GM23338 (cell line): Measurements from ENCODE around the gene LIPM. TPM values are rescaled to one million over a fixed set of nuclear protein-coding genes. Genes with fewer than 3 reads are reported as not detected.

ENCODE experiments used
- ATAC-seq: fragments of 200-7000 bp; cut with Tn5 transposase; 3 replicates; pipeline ENCODE4 v1.9.1; 2020
- DNase-seq: peaks from one replicate; pipeline ENCODE4 v3.0.0-alpha.2; 2015; ENCODE audit warnings: low spot score
- H2AFZ ChIP-seq: fragments of 200-600 bp; sonication (generic); 2 replicates; pipeline ENCODE4 v1.8.0; 2016; ENCODE audit warnings: antibody characterized with exemption, mild to moderate bottlenecking, moderate library complexity
- H3F3A ChIP-seq: fragments of 200-600 bp; sonication (generic); replicated peaks from 2 replicates; pipeline ENCODE4 v1.8.0; 2017; ENCODE audit warnings: antibody characterized with exemption, mixed run types, low read depth
- H3K27ac ChIP-seq: fragments of 200-600 bp; sonication (generic); 2 replicates; pipeline ENCODE4 v1.6.1; 2016; ENCODE audit warnings: low read depth
- H3K27me3 ChIP-seq: fragments of 200-600 bp; sonication (generic); 2 replicates; pipeline ENCODE4 v1.8.0; 2016; ENCODE audit warnings: mild to moderate bottlenecking, mixed run types, moderate library complexity; ENCODE audit not compliant: insufficient read depth
- H3K36me3 ChIP-seq: fragments of 200-600 bp; sonication (generic); 2 replicates; pipeline ENCODE4 v1.8.0; 2016; ENCODE audit warnings: mild to moderate bottlenecking; ENCODE audit not compliant: insufficient read depth
- H3K4me1 ChIP-seq: fragments of 200-600 bp; sonication (generic); 2 replicates; pipeline ENCODE4 v1.8.0; 2016; ENCODE audit warnings: mild to moderate bottlenecking, moderate library complexity; ENCODE audit not compliant: insufficient read depth
- H3K4me2 ChIP-seq: fragments of 200-600 bp; sonication (generic); 2 replicates; pipeline ENCODE4 v1.7.1; 2017; ENCODE audit warnings: mixed run types
- H3K4me3 ChIP-seq: fragments of 200-600 bp; sonication (generic); 2 replicates; pipeline ENCODE4 v1.6.1; 2016; ENCODE audit warnings: mixed run types
- H3K79me2 ChIP-seq: fragments of 200-600 bp; sonication (generic); replicated peaks from 2 replicates; pipeline ENCODE4 v1.8.0; 2017; ENCODE audit warnings: mild to moderate bottlenecking; ENCODE audit not compliant: insufficient read depth
- H3K9me2 ChIP-seq: fragments of 200-600 bp; sonication (generic); 2 replicates; pipeline ENCODE4 v1.8.0; 2017; ENCODE audit not compliant: insufficient read depth
- H4K20me1 ChIP-seq: fragments of 200-600 bp; sonication (generic); replicated peaks from 2 replicates; pipeline ENCODE4 v1.8.0; 2017; ENCODE audit warnings: mild to moderate bottlenecking; ENCODE audit not compliant: insufficient read depth
- H3K27ac Mint-ChIP-seq: 2 replicates; pipeline ENCODE4 v1.8.0; 2020; ENCODE audit warnings: inconsistent platforms, mild to moderate bottlenecking, moderate library complexity, mixed read lengths
- H3K27me3 Mint-ChIP-seq: 3 replicates; pipeline ENCODE4 v1.8.0; 2022; ENCODE audit warnings: low read depth, mild to moderate bottlenecking, moderate library complexity, mixed read lengths, inconsistent platforms; ENCODE audit not compliant: insufficient read depth, poor library complexity
- H3K36me3 Mint-ChIP-seq: 3 replicates; pipeline ENCODE4 v1.8.0; 2021; ENCODE audit warnings: low read depth, mild to moderate bottlenecking, inconsistent platforms, moderate library complexity, mixed read lengths
- H3K4me1 Mint-ChIP-seq: 3 replicates; pipeline ENCODE4 v1.8.0; 2020; ENCODE audit warnings: mild to moderate bottlenecking, inconsistent platforms, mixed read lengths
- H3K4me3 Mint-ChIP-seq: 3 replicates; pipeline ENCODE4 v1.8.0; 2021; ENCODE audit warnings: moderate library complexity, mild to moderate bottlenecking, inconsistent platforms, mixed read lengths
- H3K9me3 Mint-ChIP-seq: 3 replicates; pipeline ENCODE4 v1.8.0; 2020; ENCODE audit warnings: moderate library complexity, mild to moderate bottlenecking, inconsistent platforms, mixed read lengths
- CREB1 ChIP-seq: fragments of 250-450 bp; sonication (Bioruptor Pico); IDR thresholded peaks from 2 replicates; pipeline ENCODE4 v1.5.0; 2020; ENCODE audit warnings: low read depth, mild to moderate bottlenecking, moderate library complexity
- ETS1 ChIP-seq: IDR thresholded peaks from 2 replicates; pipeline ENCODE4 v1.6.1; 2016; ENCODE audit warnings: antibody characterized with exemption
- EZH2 ChIP-seq: fragments of 200-600 bp; sonication (generic); IDR thresholded peaks from one replicate; pipeline ENCODE4 v1.8.0; 2017; ENCODE audit warnings: antibody characterized with exemption, mild to moderate bottlenecking, low read depth; ENCODE audit not compliant: unreplicated experiment
- EZH2phosphoT487 ChIP-seq: fragments of 200-600 bp; sonication (generic); IDR thresholded peaks from one replicate; pipeline ENCODE4 v1.8.1; 2018; ENCODE audit warnings: antibody characterized with exemption; ENCODE audit not compliant: unreplicated experiment
- JUNB ChIP-seq: IDR thresholded peaks from one replicate; pipeline ENCODE4 v1.6.1; 2016; ENCODE audit warnings: antibody characterized with exemption; ENCODE audit not compliant: unreplicated experiment
- NANOG ChIP-seq: IDR thresholded peaks from 2 replicates; pipeline ENCODE4 v1.6.1; 2016; ENCODE audit warnings: antibody characterized with exemption, borderline replicate concordance
- POLR2AphosphoS5 ChIP-seq: IDR thresholded peaks from 2 replicates; pipeline ENCODE4 v1.6.1; 2016; ENCODE audit warnings: antibody characterized with exemption, low read depth
- REST ChIP-seq: IDR thresholded peaks from one replicate; pipeline ENCODE4 v1.6.1; 2018; ENCODE audit warnings: antibody characterized with exemption; ENCODE audit not compliant: unreplicated experiment
- STAT1 ChIP-seq: IDR thresholded peaks from one replicate; pipeline ENCODE4 v1.6.1; 2016; ENCODE audit warnings: antibody characterized with exemption; ENCODE audit not compliant: unreplicated experiment
- ZNF114 ChIP-seq: fragments of 250-450 bp; sonication (Bioruptor Pico); IDR thresholded peaks from 2 replicates; pipeline ENCODE4 v1.5.0; 2020; ENCODE audit warnings: mild to moderate bottlenecking, moderate library complexity
- ZNF331 ChIP-seq: fragments of 250-450 bp; sonication (Bioruptor Pico); IDR thresholded peaks from 2 replicates; pipeline ENCODE4 v1.5.0; 2020; ENCODE audit warnings: low read depth, mild to moderate bottlenecking, moderate library complexity
- ZNF462 ChIP-seq: fragments of 250-450 bp; sonication (Bioruptor Pico); IDR thresholded peaks from 2 replicates; pipeline ENCODE4 v1.5.0; 2020; ENCODE audit warnings: mild to moderate bottlenecking, moderate library complexity
- polyA plus RNA-seq: library from polyadenylated mRNA; unstranded; fragments of >200 nt; fragmentation: Nextera tagmentation; extraction: Ambion mirVana; gene quantifications from 2 replicates; pipeline ENCODE4 v1.2.1, GENCODE V29; 2016
- total RNA-seq: library from RNA; depleted of rRNA; stranded (reverse); fragments of >200 nt; shearing (Covaris generic); gene quantifications from 2 replicates; pipeline ENCODE4 v1.2.3, GENCODE V29; 2014

The LIPM gene
- total and polyA plus RNA-seq, 2 experiments from 2014 or later, result not detected

DNA sequence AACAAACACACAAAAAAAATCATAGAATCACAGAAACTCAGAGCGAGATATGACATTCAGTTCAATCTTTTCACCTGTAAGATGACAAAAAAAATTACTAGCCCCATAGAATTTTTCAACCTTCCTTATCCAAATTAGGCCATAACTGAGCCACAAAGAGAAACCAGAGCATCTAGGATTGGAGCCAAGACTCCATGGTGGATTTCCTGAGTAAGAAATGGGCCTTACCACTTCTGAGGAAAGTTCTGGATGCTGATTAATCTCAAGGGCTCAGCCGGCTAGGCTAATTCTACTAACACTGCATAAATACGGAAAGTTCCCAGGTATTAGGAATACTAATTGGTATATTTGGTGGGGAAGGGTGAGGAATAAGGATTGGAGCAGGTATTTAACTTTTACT is 16.8 kb downstream of the LIPM start:
- Histone ChIP-seq H3K9me2 (no peaks in the 10 kb centered on the region), H3F3A (no peaks in the 10 kb centered on the region), H3K27ac (no peak overlapping the region), H3K27me3 (no peaks in the 10 kb centered on the region), H2AFZ (no peak overlapping the region), H3K4me2 (no peak overlapping the region), H3K4me1 (no peaks in the 10 kb centered on the region), H3K79me2 (no peaks in the 10 kb centered on the region), H3K36me3 (no peaks in the 10 kb centered on the region), H4K20me1 (no peaks in the 10 kb centered on the region), H3K4me3 (no peak overlapping the region)
- Mint-ChIP-seq H3K36me3 (no peaks in the 10 kb centered on the region), H3K27me3 (no peaks in the 10 kb centered on the region), H3K27ac (no peak overlapping the region), H3K4me1 (no peaks in the 10 kb centered on the region), H3K4me3 (no peak overlapping the region), H3K9me3 (no peaks in the 10 kb centered on the region)
- no peak for DNase-seq
- TF ChIP-seq NANOG (no peak), ZNF462 (CRISPR knock-in tag) (no peak), CREB1 (CRISPR knock-in tag) (no peak), ZNF114 (CRISPR knock-in tag) (no peak), POLR2AphosphoS5 (no peak), EZH2 (no peak), EZH2phosphoT487 (no peak), JUNB (no peak), ETS1 (no peak), STAT1 (no peak), ZNF331 (no peak), REST (no peak)
- no peak for ATAC-seq
